GM12878 (cell line): ENCODE measurements around the gene SP100. TPM values are rescaled to one million over a fixed set of nuclear protein-coding genes. Genes with fewer than 3 reads are reported as not detected.
A peak's percentile ranks its signal among the peaks of the same experiment; 100 is the strongest.

Experiments
- ATF3 ChIP-seq: IDR thresholded peaks from 2 replicates; pipeline ENCODE4 v1.6.1; 2011; ENCODE audit warnings: low read depth, mild to moderate bottlenecking, low read length, moderate library complexity, borderline replicate concordance; ENCODE audit errors: extremely low read depth
- BACH1 ChIP-seq: fragments of 450-650 bp; IDR thresholded peaks from 2 replicates; pipeline ENCODE4 v1.6.1; 2017; ENCODE audit warnings: mild to moderate bottlenecking, borderline replicate concordance
- BHLHE40 ChIP-seq, 2 experiments: fragments of 450-650 bp in 1 of 2; IDR thresholded peaks; 2 replicates each; pipeline ENCODE4 v1.6.1; 2011 to 2017; ENCODE audit warnings: low read depth in 2 of 2, borderline replicate concordance in 1 of 2, improper control_type of control experiment in 1 of 2, low read length in 1 of 2, mild to moderate bottlenecking in 1 of 2
- CEBPB ChIP-seq, 2 experiments: fragments of 150-350 bp in 1 of 2; IDR thresholded peaks; 2 replicates each; pipeline ENCODE4 v1.6.1; 2012 to 2014; ENCODE audit warnings: low read depth in 2 of 2, low read length in 2 of 2, borderline replicate concordance in 1 of 2, inconsistent platforms in 1 of 2
- ETV6 ChIP-seq, 2 experiments: fragments of 450-650 bp in 1 of 2; IDR thresholded peaks in 1 of 2; conservative IDR thresholded peaks in 1 of 2; 2 replicates each; pipeline ENCODE4 v1.6.1; 2014; ENCODE audit warnings: antibody characterized with exemption in 1 of 2, borderline replicate concordance in 1 of 2, low read depth in 1 of 2, mild to moderate bottlenecking in 1 of 2, moderate library complexity in 1 of 2
- POLR2AphosphoS2 ChIP-seq: IDR thresholded peaks from 2 replicates; pipeline ENCODE4 v1.6.1; 2011; ENCODE audit warnings: low read depth, mild to moderate bottlenecking, low read length, improper control_type of control experiment, moderate library complexity
- POU2F2 ChIP-seq: IDR thresholded peaks from 3 replicates; pipeline ENCODE4 v1.6.1; 2011; ENCODE audit warnings: low read depth, mild to moderate bottlenecking, low read length, borderline replicate concordance
- RFX5 ChIP-seq: IDR thresholded peaks from 2 replicates; pipeline ENCODE4 v1.6.1; 2011; ENCODE audit warnings: low read depth, low read length, improper control_type of control experiment
- SMAD1 ChIP-seq: fragments of 450-650 bp; IDR thresholded peaks from 2 replicates; pipeline ENCODE4 v1.6.1; 2018; ENCODE audit warnings: mild to moderate bottlenecking, low read depth; ENCODE audit not compliant: partially characterized antibody
- STAT3 ChIP-seq: IDR thresholded peaks from 2 replicates; pipeline ENCODE4 v1.6.1; 2011; ENCODE audit warnings: low read depth, low read length, improper control_type of control experiment
- YY1 ChIP-seq: IDR thresholded peaks from 2 replicates; pipeline ENCODE4 v1.6.1; 2011; ENCODE audit warnings: low read depth, mild to moderate bottlenecking, low read length
- ZNF217 ChIP-seq: fragments of 450-650 bp; IDR thresholded peaks from 2 replicates; pipeline ENCODE4 v1.6.1; 2017; ENCODE audit warnings: antibody characterized with exemption, mild to moderate bottlenecking
- polyA plus RNA-seq, 11 experiments: library from polyadenylated mRNA; depleted of rRNA in 4 of 11; unstranded in 6 of 11; stranded (reverse) in 5 of 11; fragments of >200 nt; fragmentation: Nextera tagmentation in 4 of 11; fragmentation: Illumina TruSeq in 1 of 11; extraction: Ambion mirVana in 4 of 11; extraction: Trizol in 1 of 11; gene quantifications; 1 replicate in 1 of 11; 2 replicates in 10 of 11; pipeline versions ENCODE4 v1.2.1 to v1.2.3, GENCODE V29; 2011 to 2016; ENCODE audit warnings: inconsistent platforms in 2 of 11, missing spikeins in 2 of 11, low read depth in 1 of 11
- total RNA-seq, 4 experiments: library from RNA; depleted of rRNA in 3 of 4; stranded (reverse); fragments of >200 nt in 3 of 4; fragmentation: Illumina TruSeq in 1 of 4; extraction: Trizol in 1 of 4; gene quantifications; 2 replicates each; pipeline versions ENCODE4 v1.2.1 to v1.2.3, GENCODE V29; 2013 to 2021
- TF ChIP-seq, protein P1 (sequence below): fragments of 450-650 bp; IDR thresholded peaks from 2 replicates; pipeline ENCODE4 v1.6.1; 2016; ENCODE audit warnings: mild to moderate bottlenecking
- TF ChIP-seq, protein P2 (sequence below): fragments of 450-650 bp; IDR thresholded peaks from 2 replicates; pipeline ENCODE4 v1.6.1; 2014; ENCODE audit warnings: mild to moderate bottlenecking
- TF ChIP-seq, protein P3 (sequence below): fragments of 150-350 bp; IDR thresholded peaks from 2 replicates; pipeline ENCODE4 v1.6.1; 2016; ENCODE audit warnings: low read depth, low read length
- TF ChIP-seq, protein P4 (sequence below): fragments of 450-650 bp; IDR thresholded peaks from 2 replicates; pipeline ENCODE4 v1.6.1; 2018; ENCODE audit warnings: mild to moderate bottlenecking, low read depth, moderate library complexity; ENCODE audit not compliant: partially characterized antibody

SP100 gene
- total and polyA plus RNA-seq, 10 of the 15 experiments (the other 5 are each of a cell fraction or from before 2014, with no cell fraction given), result 109 to 239 (median 180) TPM

DNA sequence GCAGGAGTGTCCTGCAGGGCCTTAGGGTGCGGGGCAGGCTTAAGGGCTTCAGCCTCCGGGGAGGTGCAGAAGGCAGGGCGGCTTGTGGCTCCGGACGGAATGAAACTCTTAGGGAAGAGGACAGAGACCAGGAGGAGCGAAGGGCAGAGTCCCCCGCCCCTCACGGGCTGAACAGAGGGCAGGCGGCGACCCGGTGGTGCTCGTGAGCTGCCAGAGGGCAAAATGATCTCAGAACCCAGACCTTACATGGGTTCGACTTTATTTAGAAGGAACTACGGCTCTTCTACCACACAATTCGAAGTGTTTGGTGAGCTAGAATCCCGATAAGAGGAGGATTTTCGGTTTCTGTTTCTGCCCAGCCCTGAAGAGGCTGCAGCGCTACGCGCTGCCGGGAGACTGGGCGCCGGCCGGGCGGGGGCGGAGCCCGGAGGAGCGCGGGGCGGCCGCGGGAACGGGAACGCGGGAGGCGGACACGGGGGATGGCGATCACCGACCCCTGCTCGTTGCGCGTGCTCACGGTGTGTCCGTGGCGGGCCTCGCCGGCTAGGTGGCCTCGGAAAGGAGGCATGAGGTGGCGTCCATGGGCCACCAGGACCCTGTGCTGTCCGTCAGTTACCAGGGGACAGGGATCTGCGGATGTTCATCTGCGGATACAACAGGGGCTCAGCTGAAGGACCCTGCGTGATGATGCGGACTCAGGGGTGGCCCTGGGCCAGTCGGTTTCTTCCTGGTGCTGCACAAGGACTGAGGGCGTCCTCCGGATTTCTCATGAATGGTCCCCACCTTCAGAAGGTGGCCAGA is 4.2 kb upstream of the SP100 start (continued):
- TF ChIP-seq YY1 (no peak), POLR2AphosphoS2 (no peak; the same call in 1 of the 2 replicates), ZNF217 (0 out of 2 replicates have a peak, but pooled peaks have one; percentile 43), BACH1 (peak; percentile 69), RFX5 (no peak), ATF3 (no peak), BHLHE40 (IDR thresholded peaks at IDR 0.05; ENCODE audit: borderline replicate concordance in 1 of 2, low read depth in 2 of 2, low read length in 1 of 2) (0 out of 4 replicates have a peak, but pooled peaks of 1 of the 2 experiments have one; percentile 44), SMAD1 (no peak), STAT3 (no peak), POU2F2 (no peak), CEBPB (IDR thresholded peaks at IDR 0.05; ENCODE audit: borderline replicate concordance in 1 of 2, low read depth in 2 of 2, low read length in 2 of 2) (no peak), ETV6 (conservative IDR thresholded peaks at IDR 0.05 in 1 of 2, IDR thresholded peaks at IDR 0.05 in 1 of 2; ENCODE audit: borderline replicate concordance in 1 of 2, low read depth in 1 of 2) (no peak)
- TF ChIP-seq, protein P1, sequence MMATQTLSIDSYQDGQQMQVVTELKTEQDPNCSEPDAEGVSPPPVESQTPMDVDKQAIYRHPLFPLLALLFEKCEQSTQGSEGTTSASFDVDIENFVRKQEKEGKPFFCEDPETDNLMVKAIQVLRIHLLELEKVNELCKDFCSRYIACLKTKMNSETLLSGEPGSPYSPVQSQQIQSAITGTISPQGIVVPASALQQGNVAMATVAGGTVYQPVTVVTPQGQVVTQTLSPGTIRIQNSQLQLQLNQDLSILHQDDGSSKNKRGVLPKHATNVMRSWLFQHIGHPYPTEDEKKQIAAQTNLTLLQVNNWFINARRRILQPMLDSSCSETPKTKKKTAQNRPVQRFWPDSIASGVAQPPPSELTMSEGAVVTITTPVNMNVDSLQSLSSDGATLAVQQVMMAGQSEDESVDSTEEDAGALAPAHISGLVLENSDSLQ, result 0 out of 2 replicates have a peak, but pooled peaks have one; percentile 14
- TF ChIP-seq, protein P2, sequence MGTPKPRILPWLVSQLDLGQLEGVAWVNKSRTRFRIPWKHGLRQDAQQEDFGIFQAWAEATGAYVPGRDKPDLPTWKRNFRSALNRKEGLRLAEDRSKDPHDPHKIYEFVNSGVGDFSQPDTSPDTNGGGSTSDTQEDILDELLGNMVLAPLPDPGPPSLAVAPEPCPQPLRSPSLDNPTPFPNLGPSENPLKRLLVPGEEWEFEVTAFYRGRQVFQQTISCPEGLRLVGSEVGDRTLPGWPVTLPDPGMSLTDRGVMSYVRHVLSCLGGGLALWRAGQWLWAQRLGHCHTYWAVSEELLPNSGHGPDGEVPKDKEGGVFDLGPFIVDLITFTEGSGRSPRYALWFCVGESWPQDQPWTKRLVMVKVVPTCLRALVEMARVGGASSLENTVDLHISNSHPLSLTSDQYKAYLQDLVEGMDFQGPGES, result no peak
- TF ChIP-seq, protein P3, sequence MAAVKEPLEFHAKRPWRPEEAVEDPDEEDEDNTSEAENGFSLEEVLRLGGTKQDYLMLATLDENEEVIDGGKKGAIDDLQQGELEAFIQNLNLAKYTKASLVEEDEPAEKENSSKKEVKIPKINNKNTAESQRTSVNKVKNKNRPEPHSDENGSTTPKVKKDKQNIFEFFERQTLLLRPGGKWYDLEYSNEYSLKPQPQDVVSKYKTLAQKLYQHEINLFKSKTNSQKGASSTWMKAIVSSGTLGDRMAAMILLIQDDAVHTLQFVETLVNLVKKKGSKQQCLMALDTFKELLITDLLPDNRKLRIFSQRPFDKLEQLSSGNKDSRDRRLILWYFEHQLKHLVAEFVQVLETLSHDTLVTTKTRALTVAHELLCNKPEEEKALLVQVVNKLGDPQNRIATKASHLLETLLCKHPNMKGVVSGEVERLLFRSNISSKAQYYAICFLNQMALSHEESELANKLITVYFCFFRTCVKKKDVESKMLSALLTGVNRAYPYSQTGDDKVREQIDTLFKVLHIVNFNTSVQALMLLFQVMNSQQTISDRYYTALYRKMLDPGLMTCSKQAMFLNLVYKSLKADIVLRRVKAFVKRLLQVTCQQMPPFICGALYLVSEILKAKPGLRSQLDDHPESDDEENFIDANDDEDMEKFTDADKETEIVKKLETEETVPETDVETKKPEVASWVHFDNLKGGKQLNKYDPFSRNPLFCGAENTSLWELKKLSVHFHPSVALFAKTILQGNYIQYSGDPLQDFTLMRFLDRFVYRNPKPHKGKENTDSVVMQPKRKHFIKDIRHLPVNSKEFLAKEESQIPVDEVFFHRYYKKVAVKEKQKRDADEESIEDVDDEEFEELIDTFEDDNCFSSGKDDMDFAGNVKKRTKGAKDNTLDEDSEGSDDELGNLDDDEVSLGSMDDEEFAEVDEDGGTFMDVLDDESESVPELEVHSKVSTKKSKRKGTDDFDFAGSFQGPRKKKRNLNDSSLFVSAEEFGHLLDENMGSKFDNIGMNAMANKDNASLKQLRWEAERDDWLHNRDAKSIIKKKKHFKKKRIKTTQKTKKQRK, result no peak
- TF ChIP-seq, protein P4, sequence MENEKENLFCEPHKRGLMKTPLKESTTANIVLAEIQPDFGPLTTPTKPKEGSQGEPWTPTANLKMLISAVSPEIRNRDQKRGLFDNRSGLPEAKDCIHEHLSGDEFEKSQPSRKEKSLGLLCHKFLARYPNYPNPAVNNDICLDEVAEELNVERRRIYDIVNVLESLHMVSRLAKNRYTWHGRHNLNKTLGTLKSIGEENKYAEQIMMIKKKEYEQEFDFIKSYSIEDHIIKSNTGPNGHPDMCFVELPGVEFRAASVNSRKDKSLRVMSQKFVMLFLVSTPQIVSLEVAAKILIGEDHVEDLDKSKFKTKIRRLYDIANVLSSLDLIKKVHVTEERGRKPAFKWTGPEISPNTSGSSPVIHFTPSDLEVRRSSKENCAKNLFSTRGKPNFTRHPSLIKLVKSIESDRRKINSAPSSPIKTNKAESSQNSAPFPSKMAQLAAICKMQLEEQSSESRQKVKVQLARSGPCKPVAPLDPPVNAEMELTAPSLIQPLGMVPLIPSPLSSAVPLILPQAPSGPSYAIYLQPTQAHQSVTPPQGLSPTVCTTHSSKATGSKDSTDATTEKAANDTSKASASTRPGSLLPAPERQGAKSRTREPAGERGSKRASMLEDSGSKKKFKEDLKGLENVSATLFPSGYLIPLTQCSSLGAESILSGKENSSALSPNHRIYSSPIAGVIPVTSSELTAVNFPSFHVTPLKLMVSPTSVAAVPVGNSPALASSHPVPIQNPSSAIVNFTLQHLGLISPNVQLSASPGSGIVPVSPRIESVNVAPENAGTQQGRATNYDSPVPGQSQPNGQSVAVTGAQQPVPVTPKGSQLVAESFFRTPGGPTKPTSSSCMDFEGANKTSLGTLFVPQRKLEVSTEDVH, result no peak
